Gastroesophageal sphincter (tissue), 4 donors: ENCODE data around the gene PCMT1. TPM values are rescaled to one million over a fixed set of nuclear protein-coding genes. Genes with fewer than 3 reads are reported as not detected.

Experiments used
- ATAC-seq: fragments of 150-250 bp; one replicate; pipeline ENCODE4 v1.9.1; 2016; ENCODE audit warnings: mild to moderate bottlenecking, moderate library complexity
- H3K27ac ChIP-seq, 4 donors: fragments of 200-600 bp; sonication (generic) in 3 of 4; 1 replicate in 3 of 4; 2 replicates in 1 of 4; pipeline ENCODE4 v1.5.1; 2016 to 2019
- H3K27me3 ChIP-seq: fragments of 200-600 bp; sonication (generic); one replicate; pipeline ENCODE4 v1.5.1; 2019
- H3K36me3 ChIP-seq, 2 donors: fragments of 200-600 bp; sonication (generic); one replicate each; pipeline ENCODE4 v1.5.1; 2019; ENCODE audit warnings: control low read depth in 1 of 2
- H3K4me1 ChIP-seq, 3 donors: fragments of 200-600 bp; sonication (generic); 1 replicate in 2 of 3; 2 replicates in 1 of 3; pipeline ENCODE4 v1.5.1; 2016 to 2019; ENCODE audit warnings: control low read depth in 2 of 3
- H3K4me3 ChIP-seq, 2 donors: fragments of 200-600 bp; sonication (generic); one replicate each; pipeline ENCODE4 v1.5.1; 2019; ENCODE audit warnings: mild to moderate bottlenecking in 1 of 2, moderate library complexity in 1 of 2
- H3K9me3 ChIP-seq, 3 donors: fragments of 200-600 bp; sonication (generic); one replicate each; pipeline ENCODE4 v1.5.1; 2017 to 2019; ENCODE audit warnings: control low read depth in 2 of 3
- CTCF ChIP-seq, 4 experiments: fragments of 200-600 bp in 2 of 4; fragments of 450-650 bp in 2 of 4; sonication (generic) in 1 of 4; IDR thresholded peaks; one replicate each; pipeline ENCODE4 v1.5.1; 2017 to 2019; ENCODE audit warnings: antibody characterized with exemption in 4 of 4, mild to moderate bottlenecking in 2 of 4, moderate library complexity in 2 of 4
- EP300 ChIP-seq: sonication (generic); formaldehyde crosslinking; IDR thresholded peaks from one replicate; pipeline ENCODE4 v1.6.1; 2017; ENCODE audit warnings: antibody characterized with exemption, mild to moderate bottlenecking
- POLR2A ChIP-seq, 2 donors: fragments of 450-650 bp; IDR thresholded peaks; one replicate each; pipeline ENCODE4 v1.6.1; 2017; ENCODE audit warnings: antibody characterized with exemption in 2 of 2, mild to moderate bottlenecking in 2 of 2, moderate library complexity in 1 of 2
- POLR2AphosphoS5 ChIP-seq: sonication (generic); formaldehyde crosslinking; IDR thresholded peaks from one replicate; pipeline ENCODE4 v1.6.1; 2017; ENCODE audit warnings: antibody characterized with exemption
- WGBS, 2 donors: methylation state at CpG; one replicate each; pipeline ENCODE4 v1.1.5; 2018; ENCODE audit warnings: low coverage in 1 of 2; 5-methylcytosine and 5-hydroxymethylcytosine counted together
- total RNA-seq, 4 donors: library from RNA; depleted of rRNA; stranded (reverse); fragments of >200 nt; gene quantifications; one replicate each; pipeline ENCODE4 v1.1.0, GENCODE V29; 2016

PCMT1 gene
- total RNA-seq, 4 donors from 2014 or later: 105 to 140 (median 120) TPM

GRCh38 chr6:149833651-149834050, 84.1 kb downstream of the PCMT1 start:
- Histone ChIP-seq H3K27ac (no peak overlapping the region), H3K4me3 (no peak overlapping the region), H3K9me3 (no peaks in the 10 kb centered on the region), H3K4me1 (no peaks in the 10 kb centered on the region), H3K36me3 (peaks cover 0 to 54% of the 10 kb centered on the region in 2 donors), H3K27me3 (no peaks in the 10 kb centered on the region)
- 84 to 98% methylated on average over 2 to 3 of the region's 3 CpGs for WGBS, 2 donors
- no peak for ATAC-seq
- no peak for TF ChIP-seq EP300
- no peak for TF ChIP-seq CTCF (IDR thresholded peaks at IDR 0.05)
- TF ChIP-seq POLR2A (IDR thresholded peaks at IDR 0.05): no peak

- ATAC-seq: peak; percentile 46
- no peak overlapping the region for H3K4me3 ChIP-seq
- TF ChIP-seq EP300 (no peak), CTCF (IDR thresholded peaks at IDR 0.05) (peak; percentile 91 to 94 (median 93)), POLR2AphosphoS5 (no peak)
- whole genome bisulfite sequencing, 2 donors: 48 to 74% methylated on average over 3 to 4 of the region's 5 CpGs
- H3K4me1 ChIP-seq: no peaks in the 10 kb centered on the region
- no peaks in the 10 kb centered on the region for H3K27me3 ChIP-seq
- peaks cover 0 to 53% of the 10 kb centered on the region in 2 donors for H3K36me3 ChIP-seq
- no peaks in the 10 kb centered on the region for H3K9me3 ChIP-seq
- H3K27ac ChIP-seq: no peak overlapping the region
These were observed 85.3 kb downstream of the PCMT1 start for GRCh38 chr6:149834513-149835481.

- peak; percentile 86 for ATAC-seq
These were observed 91.0 kb downstream of the PCMT1 start for GRCh38 chr6:149840345-149841075.

GRCh38 chr6:149842331-149842730, 92.8 kb downstream of the PCMT1 start:
- H3K36me3 ChIP-seq: peaks cover 0 to 35% of the 10 kb centered on the region in 2 donors
- H3K9me3 ChIP-seq: no peaks in the 10 kb centered on the region
- H3K27ac ChIP-seq: no peak overlapping the region
- no peak overlapping the region for H3K4me3 ChIP-seq
- 92 to 100% methylated on average over 4 to 7 of the region's 7 CpGs for WGBS, 2 donors
- ATAC-seq: no peak
- no peak for TF ChIP-seq POLR2A (IDR thresholded peaks at IDR 0.05)
- TF ChIP-seq EP300: no peak
- TF ChIP-seq POLR2AphosphoS5: no peak
- TF ChIP-seq CTCF (IDR thresholded peaks at IDR 0.05): no peak
- no peaks in the 10 kb centered on the region for H3K27me3 ChIP-seq
- peaks cover 0 to 32% (median 2%) of the 10 kb centered on the region in 3 donors for H3K4me1 ChIP-seq

More at GRCh38 chr6:149840345-149841075, 91.0 kb downstream of the PCMT1 start:
- H3K4me1 ChIP-seq: peaks cover 0 to 17% (median 0%) of the 10 kb centered on the region in 3 donors
- no peaks in the 10 kb centered on the region for H3K27me3 ChIP-seq
- TF ChIP-seq POLR2AphosphoS5 (peak; percentile 67), EP300 (no peak), POLR2A (IDR thresholded peaks at IDR 0.05) (no peak), CTCF (IDR thresholded peaks at IDR 0.05) (peak in 3 of 4 experiments; percentile 10 to 55 (median 52))
- peaks cover 0 to 53% of the 10 kb centered on the region in 2 donors for H3K36me3 ChIP-seq
- no peaks in the 10 kb centered on the region for H3K9me3 ChIP-seq
- H3K4me3 ChIP-seq: no peak overlapping the region
- 58 to 64% methylated on average over 3 to 5 of the region's 8 CpGs for WGBS, 2 donors
- H3K27ac ChIP-seq: no peak overlapping the region
